ENCODE data around the gene FRZB.
"Not testable (repeated sequence)": the region's sequence is repeated elsewhere in the genome, so short reads cannot be mapped to it uniquely, and the experiment has no call there.

Gene FRZB

GRCh38 chr2:182887753-182888415, 21.4 kb upstream of the FRZB start:
- no peak for DNase-seq

- no peak for DNase-seq
Observed at GRCh38 chr2:182887093-182887492, 20.7 kb upstream of the FRZB start.

- no peak for DNase-seq
Observed at GRCh38 chr2:182885771-182886170, 19.3 kb upstream of the FRZB start.

GRCh38 chr2:182883451-182883850, 17.0 kb upstream of the FRZB start:
- no peak for DNase-seq

- not testable (repeated sequence) for DNase-seq
Observed at GRCh38 chr2:182880100-182880499, 13.7 kb upstream of the FRZB start.

GRCh38 chr2:182876653-182877052, 10.2 kb upstream of the FRZB start:
- DNase-seq: not testable (repeated sequence)

- peak; percentile 24 for DNase-seq
Observed at GRCh38 chr2:182870227-182870626, 3.8 kb upstream of the FRZB start.

GRCh38 chr2:182868054-182868796, 1.8 kb upstream of the FRZB start:
- peak; percentile 1 for DNase-seq

GRCh38 chr2:182867426-182868053, 1.1 kb upstream of the FRZB start:
- no peak for DNase-seq

- peak; percentile 2 for DNase-seq
Observed at GRCh38 chr2:182866095-182866460, 359 bp downstream of the FRZB start.

- no peak for DNase-seq
Observed at GRCh38 chr2:182864949-182865570, 1.4 kb downstream of the FRZB start.

- DNase-seq: no peak
Observed at GRCh38 chr2:182863642-182864041, 2.8 kb downstream of the FRZB start.

GRCh38 chr2:182862091-182862490, 4.3 kb downstream of the FRZB start:
- no peak for DNase-seq

- no peak for DNase-seq
Observed at GRCh38 chr2:182860858-182861257, 5.6 kb downstream of the FRZB start.

- no peak for DNase-seq
Observed at GRCh38 chr2:182858671-182859070, 7.8 kb downstream of the FRZB start.

- DNase-seq: no peak
Observed at GRCh38 chr2:182855376-182855775, 11.1 kb downstream of the FRZB start.

- DNase-seq: no peak
Observed at GRCh38 chr2:182854375-182855105, 11.9 kb downstream of the FRZB start.

- DNase-seq: no peak
Observed at GRCh38 chr2:182852801-182853200, 13.6 kb downstream of the FRZB start.

- no peak for DNase-seq
Observed at GRCh38 chr2:182852090-182852489, 14.3 kb downstream of the FRZB start.

GRCh38 chr2:182845794-182846417, 20.5 kb downstream of the FRZB start:
- DNase-seq: no peak

GRCh38 chr2:182836451-182836850, 30.0 kb downstream of the FRZB start:
- no peak for DNase-seq

GRCh38 chr2:182834293-182834692, 32.1 kb downstream of the FRZB start:
- DNase-seq: no peak

All from hematopoietic multipotent progenitor cell treated with erythropoietin and hydrocortisone succinate and interleukin-3 and kit ligand, for 4 days (in vitro differentiated cells).